Activated T-cell treated with anti-CD3 and anti-CD28 coated beads, Interleukin-2, amount 50 U/mL, for 24 hours (primary cell): ENCODE results near the gene STX2.
A peak's percentile ranks its signal among the peaks of the same experiment; 100 is the strongest.

ENCODE experiments used
- DNase-seq: peaks from one replicate; pipeline ENCODE4 v3.0.0-alpha.2; 2020
- H3K27ac Mint-ChIP-seq: 2 replicates; pipeline ENCODE4 v1.8.0; 2020; ENCODE audit warnings: mild to moderate bottlenecking, mixed read lengths
- H3K27me3 Mint-ChIP-seq: 2 replicates; pipeline ENCODE4 v1.8.0; 2020; ENCODE audit warnings: mixed read lengths
- H3K36me3 Mint-ChIP-seq: 2 replicates; pipeline ENCODE4 v1.8.0; 2020; ENCODE audit warnings: low read depth, mixed read lengths
- H3K4me1 Mint-ChIP-seq: 2 replicates; pipeline ENCODE4 v1.8.0; 2020; ENCODE audit warnings: low read depth, mixed read lengths
- H3K4me3 Mint-ChIP-seq: 2 replicates; pipeline ENCODE4 v1.8.0; 2020; ENCODE audit warnings: mild to moderate bottlenecking, moderate library complexity, mixed read lengths
- H3K9me3 Mint-ChIP-seq: 2 replicates; pipeline ENCODE4 v1.8.0; 2020; ENCODE audit warnings: mixed read lengths

The STX2 gene

GRCh38 chr12:130829391-130830245, 9.4 kb downstream of the STX2 start:
- Mint-ChIP-seq H3K9me3 (no peaks in the 10 kb centered on the region), H3K36me3 (peaks cover 31% of the 10 kb centered on the region), H3K4me3 (no peak overlapping the region), H3K27me3 (no peaks in the 10 kb centered on the region), H3K27ac (no peak overlapping the region), H3K4me1 (peaks cover 32% of the 10 kb centered on the region)
- DNase-seq, result no peak

GRCh38 chr12:130828895-130829294, 10.2 kb downstream of the STX2 start:
- H3K9me3 Mint-ChIP-seq, result no peaks in the 10 kb centered on the region
- peaks cover 32% of the 10 kb centered on the region for H3K4me1 Mint-ChIP-seq
- peaks cover 32% of the 10 kb centered on the region for H3K36me3 Mint-ChIP-seq
- no peak for DNase-seq
- no peaks in the 10 kb centered on the region for H3K27me3 Mint-ChIP-seq
- no peak overlapping the region for H3K27ac Mint-ChIP-seq
- no peak overlapping the region for H3K4me3 Mint-ChIP-seq

- DNase-seq, result no peak
- Mint-ChIP-seq H3K9me3 (no peaks in the 10 kb centered on the region), H3K4me3 (no peak overlapping the region), H3K27ac (peak overlapping the region; percentile 64), H3K27me3 (no peaks in the 10 kb centered on the region), H3K4me1 (peaks cover 20% of the 10 kb centered on the region), H3K36me3 (peaks cover 40% of the 10 kb centered on the region)
Observed at GRCh38 chr12:130827432-130827831, 11.6 kb downstream of the STX2 start.

DNA sequence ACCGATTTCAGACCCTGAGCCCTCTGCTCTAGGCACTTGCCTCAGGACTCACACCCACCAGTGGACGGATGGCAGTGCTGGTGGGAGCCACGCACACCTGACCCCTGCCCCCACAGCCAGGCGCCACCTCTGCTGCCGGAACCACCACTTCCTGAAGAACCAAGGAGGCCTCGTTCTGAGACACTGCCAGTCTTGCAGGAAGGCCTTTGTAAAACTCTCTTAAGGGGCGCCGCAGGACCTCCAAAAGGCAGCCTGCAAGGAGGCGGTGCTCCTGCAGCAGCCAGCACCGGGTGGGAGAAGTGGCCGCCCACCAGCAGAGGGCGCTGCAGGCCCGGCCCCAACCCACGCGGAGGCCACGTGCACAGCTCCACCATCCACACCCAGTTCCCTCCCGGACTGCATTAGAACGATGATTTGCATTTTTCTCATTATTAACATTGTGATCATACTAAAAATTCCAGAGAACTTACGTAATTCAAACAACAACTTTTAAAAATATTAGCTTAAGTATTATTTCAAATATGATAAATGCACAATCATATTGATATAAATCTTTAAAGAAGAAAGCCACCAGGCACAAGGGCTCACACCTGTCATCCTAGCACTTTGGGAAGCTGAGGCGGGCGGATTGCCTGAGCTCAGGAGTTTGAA, 12.8 kb downstream of the STX2 start:
- Mint-ChIP-seq H3K9me3 (no peaks in the 10 kb centered on the region), H3K4me1 (peaks cover 15% of the 10 kb centered on the region), H3K27ac (no peak overlapping the region), H3K36me3 (peaks cover 48% of the 10 kb centered on the region), H3K4me3 (no peak overlapping the region), H3K27me3 (no peaks in the 10 kb centered on the region)
- peak; percentile 86 for DNase-seq

DNA sequence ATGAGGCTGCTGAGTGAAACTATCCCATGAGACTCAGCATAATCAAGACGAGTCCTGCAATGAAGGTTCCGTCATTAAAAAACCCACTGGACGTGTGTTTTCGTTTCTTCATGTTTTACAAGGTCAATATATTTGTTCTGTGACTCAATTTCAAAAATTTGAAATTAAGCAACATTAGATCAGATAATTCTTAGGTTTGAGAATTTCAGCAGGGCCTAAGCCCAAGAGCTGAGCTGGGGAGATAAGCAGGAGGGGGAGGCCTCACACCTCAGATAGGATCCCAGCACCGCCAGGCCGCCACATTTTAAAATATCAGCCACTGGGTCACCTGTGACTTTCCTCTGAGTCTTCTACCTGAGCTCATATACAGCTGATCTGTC, 13.3 kb downstream of the STX2 start:
- Mint-ChIP-seq H3K4me3 (no peak overlapping the region), H3K27me3 (no peaks in the 10 kb centered on the region), H3K4me1 (peaks cover 15% of the 10 kb centered on the region), H3K27ac (no peak overlapping the region), H3K9me3 (no peaks in the 10 kb centered on the region), H3K36me3 (peaks cover 53% of the 10 kb centered on the region)
- DNase-seq, result no peak

GRCh38 chr12:130819681-130820080, 19.4 kb downstream of the STX2 start:
- Mint-ChIP-seq H3K4me3 (peak overlapping the region; percentile 20), H3K9me3 (no peaks in the 10 kb centered on the region), H3K36me3 (peaks cover 69% of the 10 kb centered on the region), H3K27ac (no peak overlapping the region), H3K4me1 (peaks cover 15% of the 10 kb centered on the region), H3K27me3 (no peaks in the 10 kb centered on the region)
- DNase-seq, result no peak

- no peaks in the 10 kb centered on the region for H3K27me3 Mint-ChIP-seq
- H3K4me3 Mint-ChIP-seq, result peak overlapping the region; percentile 77
- peaks cover 15% of the 10 kb centered on the region for H3K4me1 Mint-ChIP-seq
- H3K9me3 Mint-ChIP-seq, result no peaks in the 10 kb centered on the region
- H3K27ac Mint-ChIP-seq, result peak overlapping the region; percentile 76
- peak; percentile 89 for DNase-seq
- peaks cover 69% of the 10 kb centered on the region for H3K36me3 Mint-ChIP-seq
Observed at GRCh38 chr12:130818635-130819576, 20.1 kb downstream of the STX2 start.

DNA sequence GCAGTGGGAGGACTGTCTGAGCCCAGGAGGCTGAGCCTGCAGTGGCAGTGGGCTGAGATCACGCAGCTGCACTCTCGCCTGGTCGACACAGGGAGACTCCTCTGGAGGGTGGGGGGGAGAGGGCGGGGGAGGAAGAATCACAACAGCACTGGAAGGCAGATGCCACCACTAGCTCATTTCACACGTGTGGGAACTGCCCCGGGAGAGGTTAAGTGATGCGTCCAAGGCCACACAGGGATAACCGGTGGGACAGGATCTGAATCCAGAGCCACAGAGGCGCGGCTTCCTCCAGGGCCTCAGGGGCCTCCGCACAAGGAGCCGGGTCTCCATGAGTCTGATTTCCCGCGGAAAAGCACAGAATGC, 20.8 kb downstream of the STX2 start:
- H3K36me3 Mint-ChIP-seq, result peaks cover 67% of the 10 kb centered on the region
- H3K9me3 Mint-ChIP-seq, result no peaks in the 10 kb centered on the region
- no peaks in the 10 kb centered on the region for H3K27me3 Mint-ChIP-seq
- H3K27ac Mint-ChIP-seq, result peak overlapping the region; percentile 76
- peak overlapping the region; percentile 77 for H3K4me3 Mint-ChIP-seq
- DNase-seq, result no peak
- peaks cover 15% of the 10 kb centered on the region for H3K4me1 Mint-ChIP-seq

GRCh38 chr12:130817804-130818203, 21.2 kb downstream of the STX2 start:
- Mint-ChIP-seq H3K36me3 (peaks cover 65% of the 10 kb centered on the region), H3K27me3 (no peaks in the 10 kb centered on the region), H3K4me1 (peaks cover 15% of the 10 kb centered on the region), H3K4me3 (no peak overlapping the region), H3K27ac (no peak overlapping the region), H3K9me3 (no peaks in the 10 kb centered on the region)
- DNase-seq, result no peak

GRCh38 chr12:130816097-130816496, 23.0 kb downstream of the STX2 start:
- Mint-ChIP-seq H3K9me3 (no peaks in the 10 kb centered on the region), H3K4me1 (peaks cover 15% of the 10 kb centered on the region), H3K27ac (no peak overlapping the region), H3K27me3 (no peaks in the 10 kb centered on the region), H3K4me3 (no peak overlapping the region), H3K36me3 (peaks cover 63% of the 10 kb centered on the region)
- no peak for DNase-seq

DNA sequence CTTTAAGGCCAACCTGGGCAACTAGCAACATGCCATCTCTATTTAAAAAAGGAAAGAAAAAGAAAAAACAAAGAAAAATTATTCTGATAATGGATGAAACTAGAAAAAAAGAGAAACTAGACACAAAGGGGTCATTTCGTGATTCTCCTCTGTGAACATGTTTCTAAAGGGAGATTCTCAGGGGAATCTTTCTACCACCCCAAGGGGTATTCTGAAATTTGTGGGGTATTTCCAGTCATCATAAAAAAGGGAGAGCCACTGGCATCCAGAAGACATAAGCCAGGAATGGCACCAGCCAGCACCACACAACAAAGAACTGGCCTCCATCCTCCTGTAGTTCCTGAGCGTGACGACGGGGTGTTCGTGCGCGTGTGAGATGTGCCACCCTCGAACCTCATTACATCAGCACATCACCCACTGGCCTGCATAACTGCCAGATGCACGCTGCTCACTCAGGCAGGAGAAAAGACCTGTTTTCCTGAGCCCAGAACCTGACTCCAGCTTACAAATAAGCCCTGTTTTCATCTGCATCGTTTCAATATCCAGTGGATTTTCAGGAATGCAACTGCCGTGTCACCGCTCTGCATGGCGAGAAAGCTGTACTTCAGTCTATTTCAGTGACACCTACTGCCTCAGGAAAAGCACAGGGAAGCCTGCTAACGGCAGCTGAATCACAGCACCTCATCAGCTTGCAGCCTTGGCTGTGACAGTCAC, 23.9 kb downstream of the STX2 start:
- Mint-ChIP-seq H3K9me3 (no peaks in the 10 kb centered on the region), H3K36me3 (peaks cover 63% of the 10 kb centered on the region), H3K4me3 (no peak overlapping the region), H3K4me1 (peaks cover 15% of the 10 kb centered on the region), H3K27ac (no peak overlapping the region), H3K27me3 (no peaks in the 10 kb centered on the region)
- DNase-seq, result no peak

GRCh38 chr12:130813949-130814348, 25.1 kb downstream of the STX2 start:
- Mint-ChIP-seq H3K4me1 (peaks cover 10% of the 10 kb centered on the region), H3K27me3 (no peaks in the 10 kb centered on the region), H3K27ac (no peak overlapping the region), H3K9me3 (no peaks in the 10 kb centered on the region), H3K36me3 (peaks cover 67% of the 10 kb centered on the region), H3K4me3 (no peak overlapping the region)
- DNase-seq, result no peak

DNA sequence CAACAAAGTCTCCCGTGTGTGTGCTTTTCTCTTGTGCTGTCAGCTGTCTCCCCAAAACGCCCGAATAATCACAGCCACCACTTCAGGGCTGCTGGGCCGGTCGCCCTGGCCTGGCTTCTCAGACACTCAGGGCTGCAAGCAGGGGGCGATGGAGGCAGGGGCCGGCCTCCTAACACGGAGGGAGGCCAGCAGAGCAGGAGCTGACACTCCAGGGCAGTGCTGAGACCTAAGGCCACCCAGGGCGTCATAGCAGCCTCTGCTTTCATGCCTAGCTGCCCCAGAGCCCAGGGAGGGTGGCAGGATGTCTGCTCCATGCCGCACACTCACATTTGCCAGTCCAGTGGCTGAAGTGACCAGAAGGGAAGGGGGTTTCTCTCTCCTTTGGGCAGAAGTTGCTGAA, 25.6 kb downstream of the STX2 start:
- Mint-ChIP-seq H3K27ac (no peak overlapping the region), H3K9me3 (no peaks in the 10 kb centered on the region), H3K4me3 (no peak overlapping the region), H3K36me3 (peaks cover 70% of the 10 kb centered on the region), H3K27me3 (no peaks in the 10 kb centered on the region), H3K4me1 (peaks cover 7% of the 10 kb centered on the region)
- DNase-seq, result no peak

DNA sequence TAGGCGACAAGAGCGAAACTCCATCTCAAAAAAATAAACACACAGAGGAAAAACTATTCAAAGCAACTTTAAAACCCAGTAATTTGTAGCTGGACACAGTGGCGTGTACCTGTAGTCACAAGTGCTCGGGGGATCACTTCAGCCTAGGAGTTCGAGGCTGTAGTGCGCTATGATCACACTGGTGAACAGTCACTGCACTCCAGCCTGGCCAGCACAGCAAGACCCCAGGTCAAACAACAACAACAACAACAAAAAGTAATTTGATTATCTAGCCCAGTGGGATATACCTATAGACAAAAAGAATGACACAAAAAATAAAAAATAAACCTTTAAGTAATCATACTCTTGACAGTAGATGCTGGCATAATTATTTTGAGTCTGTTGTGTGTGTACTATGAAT, 29.3 kb downstream of the STX2 start:
- Mint-ChIP-seq H3K4me3 (no peak overlapping the region), H3K27me3 (no peaks in the 10 kb centered on the region), H3K27ac (no peak overlapping the region), H3K4me1 (no peaks in the 10 kb centered on the region), H3K9me3 (no peaks in the 10 kb centered on the region), H3K36me3 (peaks cover 85% of the 10 kb centered on the region)
- DNase-seq, result no peak
